Activated CD4-positive, alpha-beta T cell treated with anti-CD3 and anti-CD28 coated beads, Interleukin-2, amount 10 ng/mL, durations not matched to agents 7 days and 5 days (primary cell): ENCODE measurements around the gene ACP5. TPM values are rescaled to one million over a fixed set of nuclear protein-coding genes. Genes with fewer than 3 reads are reported as not detected.
"Not testable (repeated sequence)": the region's sequence is repeated elsewhere in the genome, so short reads cannot be mapped to it uniquely, and the experiment has no call there.

Experiments
- CTCF ChIA-PET: fragments of 350-600 bp; sonication (Branson Sonifier 250); formaldehyde crosslinking; loops from one replicate; lab custom pipeline; 2021; ENCODE audit warnings: antibody characterized with exemption; lab: Charles Lee
- POLR2A ChIA-PET: fragments of 350-600 bp; sonication (Branson Sonifier 250); formaldehyde crosslinking; loops from one replicate; lab custom pipeline; 2021; ENCODE audit warnings: antibody characterized with exemption; lab: Charles Lee
- DNase-seq: peaks from one replicate; pipeline ENCODE4 v3.0.0-alpha.2; 2020
- H3K27ac Mint-ChIP-seq: one replicate; pipeline ENCODE4 v1.8.0; 2021; ENCODE audit warnings: mild to moderate bottlenecking, moderate library complexity, mixed read lengths
- H3K27me3 Mint-ChIP-seq: one replicate; pipeline ENCODE4 v1.8.0; 2021; ENCODE audit warnings: mixed read lengths
- H3K36me3 Mint-ChIP-seq: one replicate; pipeline ENCODE4 v1.8.0; 2021; ENCODE audit warnings: low read depth, mixed read lengths
- H3K4me1 Mint-ChIP-seq: one replicate; pipeline ENCODE4 v1.8.0; 2021; ENCODE audit warnings: mixed read lengths
- H3K4me3 Mint-ChIP-seq: one replicate; pipeline ENCODE4 v1.8.0; 2021; ENCODE audit warnings: mild to moderate bottlenecking, moderate library complexity, mixed read lengths
- H3K9me3 Mint-ChIP-seq: one replicate; pipeline ENCODE4 v1.8.0; 2021; ENCODE audit warnings: mixed read lengths
- total RNA-seq, 2 experiments: library from RNA; stranded (reverse); gene quantifications; one replicate each; pipeline ENCODE4 v1.2.3, GENCODE V29; 2021

The ACP5 gene
- total RNA-seq, 2 experiments from 2014 or later = 27.5 to 33.9 TPM

- POLR2A ChIA-PET = not testable (repeated sequence)
Measured at GRCh38 chr19:11573763-11574162, 3.7 kb downstream of the ACP5 start.

DNA sequence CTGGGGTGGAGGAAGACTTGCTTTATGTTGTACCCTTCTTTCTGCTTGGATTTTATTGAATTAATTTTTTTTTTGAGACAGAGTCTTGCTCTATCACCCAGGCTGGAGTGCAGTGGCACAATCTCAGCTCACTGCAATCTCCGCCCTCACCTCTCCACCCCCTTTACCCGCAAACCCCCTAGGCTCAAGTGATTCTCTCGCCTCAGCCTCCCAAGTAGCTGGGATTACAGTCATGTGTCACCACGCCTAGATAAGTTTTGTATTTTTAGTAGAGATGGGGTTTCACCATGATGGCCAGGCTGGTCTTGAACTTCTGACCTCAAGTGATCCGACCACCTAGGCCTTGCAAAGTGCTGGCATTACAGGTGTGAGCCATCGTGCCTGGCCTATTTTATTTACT is 4.1 kb downstream of the ACP5 start:
- CTCF ChIA-PET = interaction anchor here (0.6 to 1.3 kb wide), 5 partner anchors 13 to 61 kb away, joined by 3 to 5 read pairs (median 3); partner anchors contain the start of gene ELOF1
- H3K27me3 Mint-ChIP-seq, H3K9me3 Mint-ChIP-seq, H3K36me3 Mint-ChIP-seq, POLR2A ChIA-PET, H3K4me3 Mint-ChIP-seq, H3K27ac Mint-ChIP-seq, DNase-seq: not testable (repeated sequence)
- peaks cover 18% of the 10 kb centered on the region for H3K4me1 Mint-ChIP-seq

More at GRCh38 chr19:11573763-11574162, 3.7 kb downstream of the ACP5 start:
- not testable (repeated sequence) for DNase-seq, H3K36me3 Mint-ChIP-seq, H3K27me3 Mint-ChIP-seq, H3K4me3 Mint-ChIP-seq, H3K9me3 Mint-ChIP-seq, H3K27ac Mint-ChIP-seq
- peaks cover 15% of the 10 kb centered on the region for H3K4me1 Mint-ChIP-seq
- CTCF ChIA-PET = interaction anchor here (0.9 to 2.5 kb wide), 3 partner anchors 13 to 19 kb away, joined by 3 to 8 read pairs (median 4); no protein-coding TSS in a partner anchor

DNA sequence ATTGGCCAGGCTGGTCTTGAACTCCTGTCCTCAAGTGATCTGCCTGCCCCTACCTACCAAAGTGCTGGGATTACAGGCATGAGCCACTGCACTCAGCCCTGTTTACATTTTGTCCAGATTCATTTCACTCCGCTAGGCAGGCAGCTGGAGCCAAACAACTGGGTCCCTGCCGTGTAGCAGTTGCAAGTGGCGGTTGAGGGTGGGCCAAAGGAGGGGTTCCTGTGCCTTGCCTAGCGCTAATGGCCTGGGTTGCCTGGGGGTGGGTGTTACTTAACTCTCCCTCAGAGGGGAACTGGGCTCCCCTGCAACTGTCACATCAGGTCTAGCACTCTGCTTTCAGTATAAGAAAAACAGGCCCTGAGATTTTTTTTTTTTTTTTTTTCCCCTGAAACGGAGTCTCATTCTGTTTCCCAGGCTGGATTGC is 7.4 kb downstream of the ACP5 start:
- ChIA-PET POLR2A (no interaction called here), CTCF (interaction anchor here (0.7 to 2.7 kb wide), 4 partner anchors 9 to 130 kb away, joined by 3 to 10 read pairs (median 3); no protein-coding TSS in a partner anchor)

GRCh38 chr19:11566164-11566563 is 11.3 kb downstream of the ACP5 start:
- CTCF ChIA-PET = no interaction called here
- POLR2A ChIA-PET = no interaction called here
- no peak overlapping the region for H3K4me3 Mint-ChIP-seq
- H3K36me3 Mint-ChIP-seq = no peaks in the 10 kb centered on the region
- H3K27me3 Mint-ChIP-seq = no peaks in the 10 kb centered on the region
- H3K9me3 Mint-ChIP-seq = no peaks in the 10 kb centered on the region
- peaks cover 17% of the 10 kb centered on the region for H3K4me1 Mint-ChIP-seq
- H3K27ac Mint-ChIP-seq = no peak overlapping the region
- DNase-seq = no peak

More for the DNA sequence above, 7.4 kb downstream of the ACP5 start:
- Mint-ChIP-seq H3K36me3 (no peaks in the 10 kb centered on the region), H3K4me3 (no peak overlapping the region), H3K4me1 (peaks cover 19% of the 10 kb centered on the region), H3K9me3 (no peaks in the 10 kb centered on the region), H3K27ac (no peak overlapping the region), H3K27me3 (no peaks in the 10 kb centered on the region)
- no peak for DNase-seq

DNA sequence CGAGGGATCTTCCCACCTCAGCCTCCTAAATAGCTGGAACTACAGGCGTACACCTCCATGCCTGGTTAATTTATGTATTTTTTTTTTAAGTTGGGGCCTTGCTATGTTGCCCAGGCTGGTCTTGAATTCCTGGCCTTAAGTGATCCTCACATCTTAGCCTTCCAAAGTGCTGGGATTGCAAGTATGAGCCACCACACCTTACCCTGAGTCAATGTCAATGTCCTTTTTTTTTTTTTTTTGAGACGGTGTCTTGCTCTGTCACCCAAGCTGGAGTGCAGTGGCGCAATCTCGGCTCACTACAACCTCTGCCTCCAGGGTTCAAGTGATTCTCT is 11.8 kb downstream of the ACP5 start:
- H3K4me1 Mint-ChIP-seq = peaks cover 20% of the 10 kb centered on the region
- H3K27ac Mint-ChIP-seq, H3K9me3 Mint-ChIP-seq, H3K36me3 Mint-ChIP-seq, H3K27me3 Mint-ChIP-seq, DNase-seq, H3K4me3 Mint-ChIP-seq, POLR2A ChIA-PET, CTCF ChIA-PET: not testable (repeated sequence)

DNA sequence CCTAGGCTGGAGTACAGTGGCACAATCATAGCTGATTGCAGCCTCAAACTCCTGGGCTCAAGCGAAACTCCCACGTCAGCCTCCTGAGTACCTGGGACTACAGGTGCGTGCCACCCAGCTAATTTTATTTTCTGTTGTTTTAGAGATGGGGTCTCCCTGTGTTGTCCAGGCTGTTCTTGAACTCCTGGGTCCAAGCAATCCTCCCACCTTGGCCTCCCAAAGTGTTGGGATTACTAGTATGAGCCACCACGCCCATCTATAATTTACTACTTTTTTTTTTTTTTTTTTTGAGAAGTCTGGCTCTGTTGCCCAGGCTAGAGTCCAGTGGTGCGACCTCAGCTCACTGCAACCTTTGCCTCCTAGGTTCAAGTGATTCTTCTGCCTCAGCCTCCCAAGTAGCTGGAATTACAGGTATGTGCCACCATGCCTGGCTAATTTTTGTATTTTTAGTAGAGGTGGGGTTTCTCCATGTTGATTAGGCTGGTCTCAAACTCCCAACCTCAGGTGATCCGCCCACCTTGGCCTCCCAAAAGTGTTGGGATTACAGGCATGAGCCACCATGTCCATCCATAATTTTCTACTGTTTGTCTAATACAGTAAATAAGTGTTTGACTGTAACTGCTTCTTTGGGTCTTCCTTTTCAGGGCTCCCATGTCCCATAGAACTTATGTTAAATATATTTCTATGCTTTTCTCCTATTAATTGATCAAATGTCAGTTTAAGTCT is 13.2 kb downstream of the ACP5 start:
- H3K36me3 Mint-ChIP-seq, H3K27ac Mint-ChIP-seq, POLR2A ChIA-PET, H3K27me3 Mint-ChIP-seq, DNase-seq, H3K4me3 Mint-ChIP-seq, H3K9me3 Mint-ChIP-seq: not testable (repeated sequence)
- peaks cover 28% of the 10 kb centered on the region for H3K4me1 Mint-ChIP-seq
- CTCF ChIA-PET = interaction anchor here (1.1 kb wide), 1 partner anchor 11 kb away, joined by 3 read pairs; no protein-coding TSS in a partner anchor

GRCh38 chr19:11563532-11563931 is 13.9 kb downstream of the ACP5 start:
- Mint-ChIP-seq H3K4me1 (peaks cover 30% of the 10 kb centered on the region), H3K9me3 (no peaks in the 10 kb centered on the region), H3K4me3 (no peak overlapping the region), H3K27me3 (no peaks in the 10 kb centered on the region), H3K36me3 (no peaks in the 10 kb centered on the region), H3K27ac (no peak overlapping the region)
- ChIA-PET CTCF (interaction anchor here (1.1 kb wide), 1 partner anchor 12 kb away, joined by 3 read pairs; no protein-coding TSS in a partner anchor), POLR2A (no interaction called here)
- no peak for DNase-seq

DNA sequence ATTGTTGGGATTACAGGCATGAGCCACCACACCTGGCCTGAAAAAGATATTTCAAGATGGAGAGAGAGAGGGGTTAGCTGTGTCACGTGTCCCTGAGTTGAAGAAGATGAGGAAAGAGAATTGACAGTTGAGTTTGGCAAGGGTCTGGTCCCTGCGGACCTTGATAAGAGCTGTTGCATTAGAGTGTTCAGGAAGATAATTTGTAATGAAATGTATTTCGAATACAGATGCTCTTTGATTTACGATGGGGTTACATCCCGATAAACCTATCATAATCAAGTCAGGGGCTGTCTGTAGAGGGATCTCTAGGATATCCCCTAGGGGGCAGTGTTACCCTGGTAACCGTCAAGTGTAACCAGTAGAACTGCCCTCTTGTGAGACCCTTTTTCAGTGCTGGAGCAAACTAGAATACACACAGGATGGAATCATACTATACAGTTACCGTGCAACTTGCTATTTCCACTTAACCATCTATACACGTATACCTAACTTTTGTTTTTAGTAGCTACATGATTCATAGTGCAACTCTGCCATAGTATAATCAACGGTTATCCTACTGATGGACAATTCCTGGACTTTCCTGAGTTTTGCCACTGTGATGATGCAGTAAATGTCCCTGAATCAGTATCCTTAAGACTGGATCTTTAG is 16.9 kb downstream of the ACP5 start:
- CTCF ChIA-PET = interaction anchor here (0.6 to 1.6 kb wide), 16 partner anchors 9 to 199 kb away, joined by 3 to 7 read pairs (median 4); partner anchors contain the start of gene ZNF627
- H3K9me3 Mint-ChIP-seq = no peaks in the 10 kb centered on the region
- H3K27ac Mint-ChIP-seq = peak overlapping the region; percentile 78
- peaks cover 6% of the 10 kb centered on the region for H3K36me3 Mint-ChIP-seq
- peaks cover 40% of the 10 kb centered on the region for H3K4me1 Mint-ChIP-seq
- POLR2A ChIA-PET = interaction anchor here (0.6 kb wide), 1 partner anchor 24 kb away, joined by 5 read pairs; no protein-coding TSS in a partner anchor
- H3K27me3 Mint-ChIP-seq = no peaks in the 10 kb centered on the region
- DNase-seq = peak; percentile 81
- H3K4me3 Mint-ChIP-seq = peak overlapping the region; percentile 70

DNA sequence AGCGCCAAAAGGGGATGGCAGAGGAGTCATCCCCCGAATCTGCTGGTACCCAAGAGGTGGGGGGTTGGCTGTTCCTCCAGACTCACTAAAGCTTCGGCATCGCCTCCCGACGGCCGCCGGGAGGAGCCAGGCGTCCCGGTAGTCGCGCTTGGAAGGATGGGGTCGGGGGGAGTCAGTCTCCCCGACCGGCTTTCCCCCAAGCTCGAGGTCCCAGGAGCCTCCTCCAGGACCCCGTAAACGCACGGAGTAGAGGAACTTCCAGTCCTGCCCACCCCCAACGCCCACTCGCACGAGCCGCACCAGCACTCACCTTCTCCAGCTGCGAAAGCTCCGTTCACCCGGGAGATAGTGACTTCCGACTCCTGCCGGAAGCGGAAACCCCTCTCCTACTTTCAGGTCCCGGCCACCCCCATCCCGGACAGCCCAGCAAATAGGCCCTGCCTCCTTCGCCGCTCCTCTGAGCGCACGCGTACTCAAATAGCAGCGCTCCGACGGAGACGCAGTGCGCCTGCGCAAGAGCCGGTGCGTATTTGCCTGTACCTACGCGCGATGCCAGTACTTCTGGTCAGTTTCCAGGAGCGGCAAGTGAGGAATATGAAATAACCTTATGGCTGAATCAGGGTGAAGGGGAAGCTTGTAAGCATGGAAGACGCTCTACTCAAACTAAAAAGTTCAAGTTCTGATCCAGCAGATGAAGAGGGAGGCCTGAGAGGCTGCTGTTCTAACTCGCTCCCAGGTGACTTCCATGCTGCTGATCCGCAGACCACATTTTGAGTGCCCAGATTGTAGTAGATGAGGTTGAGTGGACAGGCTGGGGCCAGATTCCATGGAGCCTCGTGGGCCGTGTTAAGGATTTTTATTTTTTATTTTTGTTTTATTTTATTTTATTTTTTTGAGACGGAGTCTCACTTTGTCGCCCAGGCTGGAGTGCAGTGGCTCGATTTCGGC is 18.3 kb downstream of the ACP5 start, which contains the start of gene ELOF1:
TSS of gene ELOF1 (minus strand) at position 350 of the 948 bp plus-strand sequence. CDS start 4,883 bp downstream, outside the sequence.
- Mint-ChIP-seq H3K36me3 (peaks cover 8% of the 10 kb centered on the region), H3K27ac (peak within 1 kb of the TSS; percentile 87), H3K4me1 (peaks cover 43% of the 10 kb centered on the region), H3K9me3 (no peaks in the 10 kb centered on the region), H3K27me3 (no peaks in the 10 kb centered on the region), H3K4me3 (peak within 1 kb of the TSS; percentile 89)
- peak; percentile 98 for DNase-seq
- ChIA-PET CTCF (interaction anchor here (0.6 to 1.6 kb wide), 15 partner anchors 9 to 178 kb away, joined by 3 to 9 read pairs (median 4); partner anchors contain the start of gene ZNF627), POLR2A (interaction anchor here (0.5 to 0.6 kb wide), 2 partner anchors 41 to 434 kb away, joined by 3 to 6 read pairs; no protein-coding TSS in a partner anchor)

- peaks cover 51% of the 10 kb centered on the region for H3K4me1 Mint-ChIP-seq
- no peaks in the 10 kb centered on the region for H3K27me3 Mint-ChIP-seq
- H3K27ac Mint-ChIP-seq = no peak overlapping the region
- peak overlapping the region; percentile 53 for H3K4me3 Mint-ChIP-seq
- H3K36me3 Mint-ChIP-seq = peaks cover 18% of the 10 kb centered on the region
- H3K9me3 Mint-ChIP-seq = no peaks in the 10 kb centered on the region
- POLR2A ChIA-PET = no interaction called here
- no peak for DNase-seq
- CTCF ChIA-PET = interaction anchor here (0.6 to 1.3 kb wide), 4 partner anchors 12 to 240 kb away, joined by 3 to 4 read pairs (median 4); no protein-coding TSS in a partner anchor
Measured at GRCh38 chr19:11556634-11557420, 20.6 kb downstream of the ACP5 start.

- no peaks in the 10 kb centered on the region for H3K9me3 Mint-ChIP-seq
- no peaks in the 10 kb centered on the region for H3K27me3 Mint-ChIP-seq
- CTCF ChIA-PET = interaction anchor here (0.6 kb wide), 2 partner anchors 27 to 544 kb away, joined by 3 to 4 read pairs; no protein-coding TSS in a partner anchor
- H3K4me1 Mint-ChIP-seq = peaks cover 43% of the 10 kb centered on the region
- POLR2A ChIA-PET = no interaction called here
- peak overlapping the region; percentile 38 for H3K27ac Mint-ChIP-seq
- H3K36me3 Mint-ChIP-seq = peaks cover 20% of the 10 kb centered on the region
- H3K4me3 Mint-ChIP-seq = no peak overlapping the region
- no peak for DNase-seq
Measured at GRCh38 chr19:11555246-11555645, 22.2 kb downstream of the ACP5 start.
